ENCODE measurements around the gene RPL6. TPM values are rescaled to one million over a fixed set of nuclear protein-coding genes. Genes with fewer than 3 reads are reported as not detected.

RPL6 gene
- total and polyA plus RNA-seq, 9 of the 15 experiments (the other 6 are each of a cell fraction or from before 2014, with no cell fraction given) = 1,519 to 3,103 (median 2,396) TPM

GRCh38 chr12:112418608-112419296 lies 9.3 kb upstream of the RPL6 start, which contains the start of gene PTPN11 (continued):
- TF ChIP-seq ZFP91 (CRISPR knock-in tag; IDR thresholded peaks at IDR 0.05) (no peak), ZHX1 (conservative IDR thresholded peaks at IDR 0.05; ENCODE audit: low read length) (no peak), ZNF695 (CRISPR knock-in tag; IDR thresholded peaks at IDR 0.05) (no peak), ZNF184 (CRISPR knock-in tag; IDR thresholded peaks at IDR 0.05) (no peak), SUPT5H (IDR thresholded peaks at IDR 0.05) (peak; percentile 94), FOXK2 (conservative IDR thresholded peaks at IDR 0.05 in 1 of 2, IDR thresholded peaks at IDR 0.05 in 1 of 2; ENCODE audit: low read depth in 2 of 2) (0 out of 4 replicates have a peak, but pooled peaks have one; percentile 23 to 48), PCBP2 (IDR thresholded peaks at IDR 0.05; ENCODE audit: low read depth, low read length, poor library complexity, severe bottlenecking) (no peak), SIX5 (IDR thresholded peaks at IDR 0.05; ENCODE audit: borderline replicate concordance in 1 of 2, insufficient read depth in 1 of 2, low read depth in 1 of 2, low read length in 2 of 2) (peak in 1 of 2 experiments; percentile 59; a peak in 1 of 4 replicates), HDAC2 (IDR thresholded peaks at IDR 0.05) (peak; percentile 56; the same call in 1 of the 2 replicates), HNRNPK (IDR thresholded peaks at IDR 0.05; ENCODE audit: low read depth, low read length, poor library complexity, severe bottlenecking) (peak; percentile 43), RBM39 (optimal IDR thresholded peaks at IDR 0.05; ENCODE audit: low read depth, low read length) (no peak), ZNF398 (CRISPR knock-in tag; IDR thresholded peaks at IDR 0.05) (no peak), KLF13 (tag; IDR thresholded peaks at IDR 0.05; ENCODE audit: borderline replicate concordance, low read depth) (no peak), NFATC3 (IDR thresholded peaks at IDR 0.05) (no peak), PKNOX1 (IDR thresholded peaks at IDR 0.05) (peak; percentile 20; the same call in 1 of the 2 replicates), ZNF253 (CRISPR knock-in tag; conservative IDR thresholded peaks at IDR 0.05) (no peak), RFX7 (CRISPR knock-in tag; IDR thresholded peaks at IDR 0.05) (no peak), NONO (IDR thresholded peaks at IDR 0.05; ENCODE audit: low read depth in 2 of 2, low read length in 1 of 2) (peak; percentile 74 to 78; a peak in 3 of 4 replicates), L3MBTL2 (IDR thresholded peaks at IDR 0.05) (peak; percentile 79), ZNF644 (tag; IDR thresholded peaks at IDR 0.05; ENCODE audit: low read depth) (no peak)

All from K562 (cell line).